ENCODE results near the gene CCDC71L.

Gene CCDC71L

GRCh38 chr7:106626376-106627164 lies 34.4 kb downstream of the CCDC71L start:
- in situ Hi-C loops (cut with MboI; ENCODE audit: low sequenced_read_pairs), result no loop called here

- in situ Hi-C loops (cut with MboI; ENCODE audit: low sequenced_read_pairs), result no loop called here
Measured at GRCh38 chr7:106625678-106626301, 35.2 kb downstream of the CCDC71L start.

DNA sequence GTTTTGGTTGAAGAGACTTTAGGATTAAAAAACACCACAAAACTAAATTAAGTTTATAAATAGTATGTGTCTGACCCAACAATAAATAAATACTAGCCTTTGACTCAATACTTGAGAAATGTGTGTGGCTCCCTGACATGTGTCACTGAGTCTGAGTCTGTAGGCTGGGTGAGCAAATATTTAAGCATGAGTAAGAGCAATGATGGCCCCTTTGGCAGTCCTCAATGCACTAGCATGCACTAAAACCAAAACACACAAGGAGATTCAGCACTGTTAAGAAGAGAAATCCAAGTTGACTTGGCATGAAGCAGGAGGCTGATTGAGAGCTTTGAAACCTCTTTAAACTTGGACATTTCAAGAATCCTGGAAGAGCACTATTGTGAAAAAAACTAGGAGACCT lies 37.1 kb downstream of the CCDC71L start:
- in situ Hi-C loops (cut with MboI; ENCODE audit: low sequenced_read_pairs), result no loop called here

GRCh38 chr7:106623315-106623660 lies 37.7 kb downstream of the CCDC71L start:
- in situ Hi-C loops (cut with MboI; ENCODE audit: low sequenced_read_pairs), result no loop called here

- in situ Hi-C loops (cut with MboI; ENCODE audit: low sequenced_read_pairs), result no loop called here
Measured at GRCh38 chr7:106622654-106623314, 38.2 kb downstream of the CCDC71L start.

GRCh38 chr7:106621393-106622132 lies 39.4 kb downstream of the CCDC71L start:
- in situ Hi-C loops (cut with MboI; ENCODE audit: low sequenced_read_pairs), result no loop called here

DNA sequence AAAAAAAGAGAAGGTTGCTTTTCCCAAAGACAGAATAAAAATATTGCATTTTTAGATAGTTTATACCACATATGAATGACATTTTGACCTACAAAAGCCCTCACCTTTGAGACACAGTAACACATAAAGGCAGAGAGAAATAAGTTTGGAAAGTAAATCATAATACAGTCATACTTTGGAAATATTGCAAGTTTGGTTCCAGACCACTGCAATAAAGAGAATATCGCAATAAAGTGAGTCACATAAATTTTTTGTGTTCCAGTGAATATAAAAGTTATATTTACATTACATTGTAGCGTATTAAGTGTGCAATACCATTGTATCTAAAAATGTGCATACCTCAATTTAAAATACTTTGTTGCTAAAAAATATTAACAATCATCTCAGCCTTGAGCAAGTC lies 40.3 kb downstream of the CCDC71L start:
- in situ Hi-C loops (cut with MboI; ENCODE audit: low sequenced_read_pairs), result no loop called here

GRCh38 chr7:106620034-106620433 lies 40.9 kb downstream of the CCDC71L start:
- in situ Hi-C loops (cut with MboI; ENCODE audit: low sequenced_read_pairs), result no loop called here

DNA sequence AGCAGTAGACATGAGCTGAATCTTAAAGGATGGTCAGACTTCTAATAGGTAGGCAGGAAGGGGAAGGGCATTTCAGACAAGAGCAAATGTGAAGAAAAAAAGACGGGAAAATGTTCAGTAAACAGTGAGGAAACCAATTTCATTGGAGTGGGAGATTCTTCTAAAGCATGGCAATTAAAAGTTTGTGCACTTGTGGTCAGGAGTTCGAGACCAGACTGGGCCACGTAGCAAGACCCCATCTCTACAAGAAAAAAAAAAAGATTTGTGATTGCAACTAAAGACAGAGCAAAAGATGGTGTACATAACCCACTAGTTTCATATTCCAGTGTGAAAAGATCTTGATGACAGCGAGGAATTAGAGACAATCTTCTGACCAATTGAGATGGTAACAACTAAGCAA lies 41.7 kb downstream of the CCDC71L start:
- in situ Hi-C loops (cut with MboI; ENCODE audit: low sequenced_read_pairs), result no loop called here

- in situ Hi-C loops (cut with MboI; ENCODE audit: low sequenced_read_pairs), result no loop called here
Measured at GRCh38 chr7:106618480-106618879, 42.5 kb downstream of the CCDC71L start.

DNA sequence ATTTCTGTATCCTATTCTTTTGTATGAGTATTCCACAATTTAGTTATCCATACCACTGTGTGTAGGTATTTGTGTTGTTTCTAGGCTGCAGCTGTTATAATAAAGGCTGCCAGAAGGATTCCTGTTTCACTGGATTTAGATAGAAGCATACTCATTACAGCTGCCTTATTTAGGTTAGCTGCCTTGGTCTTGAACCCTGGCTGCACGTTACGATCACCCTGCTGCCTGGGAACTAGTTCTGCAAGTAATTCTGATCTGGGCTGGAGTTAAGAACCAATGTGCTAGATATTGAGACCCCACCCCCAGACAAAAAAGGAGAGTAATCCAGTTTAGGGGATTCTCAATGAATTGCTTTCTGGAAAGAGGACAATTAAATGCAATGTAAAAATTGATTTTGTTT lies 43.1 kb downstream of the CCDC71L start:
- in situ Hi-C loops (cut with MboI; ENCODE audit: low sequenced_read_pairs), result no loop called here

- in situ Hi-C loops (cut with MboI; ENCODE audit: low sequenced_read_pairs), result no loop called here
Measured at GRCh38 chr7:106616708-106617051, 44.3 kb downstream of the CCDC71L start.

GRCh38 chr7:106615808-106616707 lies 44.9 kb downstream of the CCDC71L start:
- in situ Hi-C loops (cut with MboI; ENCODE audit: low sequenced_read_pairs), result no loop called here

- in situ Hi-C loops (cut with MboI; ENCODE audit: low sequenced_read_pairs), result no loop called here
Measured at GRCh38 chr7:106614751-106615150, 46.2 kb downstream of the CCDC71L start.

DNA sequence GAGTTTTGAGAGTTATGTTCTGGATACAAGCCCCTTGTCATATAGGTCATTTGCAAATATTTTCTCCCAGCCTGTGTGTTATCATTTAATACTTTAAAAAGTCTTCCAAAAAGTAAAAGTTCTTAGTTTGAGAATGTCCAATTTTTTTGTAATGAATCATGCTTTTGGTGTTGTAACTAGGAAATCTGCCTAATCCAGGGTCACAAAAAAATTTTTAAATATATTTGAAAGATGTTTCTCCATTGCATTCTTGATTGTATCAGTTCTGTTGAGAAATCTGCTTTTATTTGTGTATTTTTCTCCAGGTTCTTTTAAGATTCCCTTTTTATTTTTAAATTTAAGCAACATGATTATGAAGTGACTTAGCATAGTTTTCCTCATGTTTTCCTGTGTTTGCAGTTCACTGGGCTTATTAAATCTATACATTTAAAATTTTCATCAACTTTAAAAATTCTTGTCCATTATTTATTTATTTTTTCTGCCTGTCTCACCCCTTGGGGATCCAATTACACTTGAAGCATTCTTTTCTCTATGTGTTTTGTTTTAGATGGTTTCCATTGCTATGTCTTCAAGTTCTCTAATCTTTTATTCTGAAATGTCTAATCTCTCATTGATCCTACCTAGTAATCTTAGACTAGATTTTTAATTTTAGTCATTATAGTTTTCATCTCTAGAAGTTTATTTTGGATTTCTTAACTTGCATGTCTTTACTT lies 47.0 kb downstream of the CCDC71L start:
- in situ Hi-C loops (cut with MboI; ENCODE audit: low sequenced_read_pairs), result no loop called here

DNA sequence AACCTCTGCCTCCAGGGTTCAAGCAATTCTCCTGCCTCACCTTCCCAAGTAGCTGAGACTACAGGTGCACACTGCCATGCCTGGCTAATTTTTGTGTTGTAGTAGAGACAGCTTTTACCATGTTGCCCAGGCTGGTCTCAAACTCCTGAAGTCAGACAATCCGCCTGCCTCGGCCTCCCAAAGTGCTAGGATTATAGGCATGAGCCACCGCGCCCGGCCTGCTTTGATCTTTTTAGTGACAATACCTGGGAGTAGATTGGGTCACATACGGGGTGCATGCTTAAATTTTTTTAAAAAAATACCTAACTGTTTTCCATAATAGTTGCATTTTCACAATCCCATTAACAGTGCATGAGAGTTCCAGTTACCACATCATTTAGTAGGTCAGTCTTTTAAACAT lies 47.7 kb downstream of the CCDC71L start:
- in situ Hi-C loops (cut with MboI; ENCODE audit: low sequenced_read_pairs), result no loop called here

DNA sequence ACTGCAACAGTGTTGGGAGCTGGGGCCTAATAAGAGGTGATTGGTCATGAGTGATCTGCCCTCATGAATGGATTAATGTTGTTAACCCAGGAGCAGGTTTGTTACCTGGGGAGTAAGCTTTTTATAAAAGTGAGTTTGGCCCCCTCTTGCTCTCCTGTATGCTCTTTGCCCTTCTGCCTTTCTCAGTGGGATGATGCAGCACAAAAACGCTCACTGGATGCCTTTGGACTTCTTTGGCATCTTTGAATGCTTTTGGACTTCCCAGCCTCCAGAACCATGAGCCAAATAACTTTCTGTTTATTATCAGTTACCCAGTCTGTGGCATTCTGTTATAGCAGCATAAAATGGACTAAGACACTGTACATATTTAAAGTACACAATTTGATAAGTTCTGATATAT lies 48.5 kb downstream of the CCDC71L start:
- in situ Hi-C loops (cut with MboI; ENCODE audit: low sequenced_read_pairs), result no loop called here

GRCh38 chr7:106611911-106612310 lies 49.0 kb downstream of the CCDC71L start:
- in situ Hi-C loops (cut with MboI; ENCODE audit: low sequenced_read_pairs), result no loop called here

DNA sequence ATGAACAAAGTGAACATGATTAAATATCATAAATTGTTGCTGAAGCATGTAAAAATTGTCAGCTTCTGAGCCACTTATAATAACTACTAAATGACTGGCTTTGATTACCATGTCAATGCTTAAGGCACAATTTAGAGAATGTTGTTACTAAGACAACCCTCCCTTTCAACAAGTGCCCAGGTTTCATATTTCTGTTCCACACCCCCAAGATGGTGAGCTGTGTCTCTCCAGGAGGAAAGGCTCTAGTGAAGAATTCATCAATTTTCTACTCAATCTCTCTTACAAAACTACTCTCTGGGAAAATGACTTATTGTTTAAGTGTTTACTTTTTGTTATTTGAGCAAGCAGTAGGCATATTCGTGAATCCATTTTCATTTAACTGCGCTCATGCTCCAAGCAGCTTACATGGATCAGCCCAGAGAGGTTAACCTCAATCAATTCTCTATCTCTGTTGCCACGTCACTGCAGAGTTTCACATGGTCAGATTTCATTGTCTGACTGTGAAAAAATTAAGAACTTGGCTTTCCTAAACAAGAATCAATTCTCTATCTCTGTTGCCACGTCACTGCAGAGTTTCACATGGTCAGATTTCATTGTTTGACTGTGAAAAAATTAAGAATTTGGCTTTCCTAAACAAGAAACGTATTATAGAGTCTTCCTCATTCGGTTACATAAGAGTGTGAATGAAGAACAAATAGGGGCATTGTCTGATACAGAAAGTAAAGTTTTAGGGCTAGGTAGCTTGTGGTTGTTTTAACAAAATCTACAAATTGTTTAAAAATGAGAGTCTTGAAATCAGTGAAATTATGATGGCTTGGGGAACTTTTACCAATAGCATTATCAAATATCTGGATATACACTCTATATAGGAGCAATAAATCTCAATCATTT lies 49.7 kb downstream of the CCDC71L start:
- in situ Hi-C loops (cut with MboI; ENCODE audit: low sequenced_read_pairs), result no loop called here
